PC-3 (cell line): ENCODE data around the gene RAB1A. TPM values are rescaled to one million over a fixed set of nuclear protein-coding genes. Genes with fewer than 3 reads are reported as not detected.

ENCODE experiments used
- ATAC-seq: fragments of 200-7000 bp; cut with Tn5 transposase; 2 replicates; pipeline ENCODE4 v1.9.1; 2020; ENCODE audit warnings: mild to moderate bottlenecking, moderate library complexity
- BruUV-seq: library from RNA; stranded (reverse); fragments of 400-500 nt; replicated peaks from 2 replicates; lab custom pipeline; 2021; lab: Mats Ljungman, UMichigan
- CTCF ChIA-PET: fragments of 300-600 bp; sonication (Branson Sonifier 250); formaldehyde crosslinking; loops from one replicate; lab custom pipeline; 2022; ENCODE audit warnings: antibody characterized with exemption; lab: Charles Lee
- POLR2A ChIA-PET: fragments of 300-600 bp; sonication (Branson Sonifier 250); formaldehyde crosslinking; loops from one replicate; lab custom pipeline; 2022; ENCODE audit warnings: antibody characterized with exemption; ENCODE audit not compliant: unreplicated experiment; lab: Charles Lee
- DNase-seq: peaks from one replicate; pipeline ENCODE4 v3.0.0-alpha.2; 2015
- H2AFZ ChIP-seq: fragments of 300-600 bp; sonication (generic); 2 replicates; pipeline ENCODE4 v1.6.0; 2016; ENCODE audit warnings: antibody characterized with exemption, low read length
- H3F3A ChIP-seq: fragments of 300-600 bp; sonication (generic); one replicate; pipeline ENCODE4 v1.6.0; 2017; ENCODE audit warnings: antibody characterized with exemption, low read length, control low read depth, mild to moderate bottlenecking; ENCODE audit not compliant: unreplicated experiment
- H3K27ac ChIP-seq: fragments of 300-600 bp; sonication (generic); 2 replicates; pipeline ENCODE4 v1.5.1; 2016; ENCODE audit warnings: mild to moderate bottlenecking, low read length
- H3K27me3 ChIP-seq: fragments of 300-600 bp; sonication (generic); 2 replicates; pipeline ENCODE4 v1.6.1; 2016; ENCODE audit warnings: low read length, mixed read lengths
- H3K36me3 ChIP-seq: fragments of 300-600 bp; sonication (generic); 2 replicates; pipeline ENCODE4 v1.6.1; 2016; ENCODE audit warnings: low read depth, mixed run types, low read length, mixed read lengths
- H3K4me1 ChIP-seq: fragments of 300-600 bp; sonication (generic); 2 replicates; pipeline ENCODE4 v1.5.1; 2016; ENCODE audit warnings: low read length; ENCODE audit not compliant: insufficient read depth
- H3K4me2 ChIP-seq: fragments of 300-600 bp; sonication (generic); 2 replicates; pipeline ENCODE4 v1.6.0; 2016; ENCODE audit warnings: low read length
- H3K4me3 ChIP-seq: fragments of 300-600 bp; sonication (generic); 2 replicates; pipeline ENCODE4 v1.5.1; 2016; ENCODE audit warnings: mild to moderate bottlenecking, low read length, mixed read lengths
- H3K79me2 ChIP-seq: fragments of 300-600 bp; sonication (generic); 2 replicates; pipeline ENCODE4 v1.6.1; 2017; ENCODE audit warnings: low read length, mixed read lengths
- H3K9ac ChIP-seq: fragments of 300-600 bp; sonication (generic); 2 replicates; pipeline ENCODE4 v1.6.0; 2016; ENCODE audit warnings: mild to moderate bottlenecking, low read length
- H3K9me2 ChIP-seq: fragments of 300-600 bp; sonication (generic); replicated peaks from 2 replicates; pipeline ENCODE4 v1.6.1; 2016; ENCODE audit warnings: mixed run types, low read length, mixed read lengths
- H3K9me3 ChIP-seq: fragments of 300-600 bp; sonication (generic); 2 replicates; pipeline ENCODE4 v1.6.1; 2016; ENCODE audit warnings: low read length, mixed read lengths
- H4K20me1 ChIP-seq: fragments of 300-600 bp; sonication (generic); 2 replicates; pipeline ENCODE4 v1.6.1; 2016; ENCODE audit warnings: low read length, mixed read lengths
- CTCF ChIP-seq: fragments of 300-600 bp; sonication (generic); conservative IDR thresholded peaks from 2 replicates; pipeline ENCODE4 v1.5.1; 2017; ENCODE audit warnings: antibody characterized with exemption, low read depth, mild to moderate bottlenecking, low read length
- EZH2 ChIP-seq: fragments of 300-600 bp; sonication (generic); IDR thresholded peaks from one replicate; pipeline ENCODE4 v1.6.1; 2017; ENCODE audit warnings: antibody characterized with exemption, mild to moderate bottlenecking, low read length; ENCODE audit not compliant: unreplicated experiment
- EZH2phosphoT487 ChIP-seq: fragments of 300-600 bp; sonication (generic); IDR thresholded peaks from 2 replicates; pipeline ENCODE4 v1.6.1; 2018; ENCODE audit warnings: mild to moderate bottlenecking, antibody characterized with exemption, low read length, borderline replicate concordance
- intact Hi-C: fragments of 100-400 bp; cut with micrococcal nuclease; formaldehyde crosslinking; loops from 2 replicates; pipeline ENCODE4 v1.9.0; 2023
- total RNA-seq: library from RNA; depleted of rRNA; stranded (reverse); fragments of >200 nt; gene quantifications from 2 replicates; pipeline ENCODE4 v1.2.3, GENCODE V29; 2014

RAB1A gene
- total RNA-seq, 1 experiment from 2014 or later: 96.9 TPM

GRCh38 chr2:65073879-65074565 lies 55.9 kb downstream of the RAB1A start:
- no peak overlapping the region for H2AFZ ChIP-seq
- DNase-seq (no peak), ATAC-seq (no peak)
- BruUV-seq: no TSS peak
- H3K4me1 ChIP-seq: peaks cover 36% of the 10 kb centered on the region
- H3K9ac ChIP-seq: no peak overlapping the region
- no peak overlapping the region for H3K4me3 ChIP-seq
- no peaks in the 10 kb centered on the region for H3F3A ChIP-seq
- H3K9me3 ChIP-seq: no peaks in the 10 kb centered on the region
- H3K27me3 ChIP-seq: no peaks in the 10 kb centered on the region
- peaks cover 15% of the 10 kb centered on the region for H3K36me3 ChIP-seq
- intact Hi-C loops: no loop called here
- no peaks in the 10 kb centered on the region for H4K20me1 ChIP-seq
- no peak overlapping the region for H3K27ac ChIP-seq
- POLR2A ChIA-PET: no interaction called here
- H3K9me2 ChIP-seq: no peaks in the 10 kb centered on the region
- H3K4me2 ChIP-seq: no peak overlapping the region
- CTCF ChIA-PET: interaction anchor here (0.6 kb wide), 1 partner anchor 22 kb away, joined by 3 read pairs; no protein-coding TSS in a partner anchor
- TF ChIP-seq EZH2phosphoT487 (no peak), CTCF (no peak), EZH2 (no peak)
- no peaks in the 10 kb centered on the region for H3K79me2 ChIP-seq

GRCh38 chr2:65072181-65072970 lies 57.5 kb downstream of the RAB1A start:
- no peak overlapping the region for H3K4me2 ChIP-seq
- CTCF ChIA-PET: interaction anchor here (0.5 to 1.4 kb wide), 2 partner anchors 58 to 97 kb away, joined by 3 to 4 read pairs; no protein-coding TSS in a partner anchor

More at GRCh38 chr2:65072181-65072970, 57.5 kb downstream of the RAB1A start:
- DNase-seq (no peak), ATAC-seq (no peak)
- POLR2A ChIA-PET: no interaction called here
- Histone ChIP-seq H4K20me1 (no peaks in the 10 kb centered on the region), H3K36me3 (peaks cover 12% of the 10 kb centered on the region; the same call in 1 of the 2 replicates), H3K27me3 (no peaks in the 10 kb centered on the region), H3K4me3 (no peak overlapping the region), H3K9ac (no peak overlapping the region), H2AFZ (no peak overlapping the region), H3K4me1 (peaks cover 36% of the 10 kb centered on the region), H3K79me2 (no peaks in the 10 kb centered on the region), H3K9me2 (no peaks in the 10 kb centered on the region), H3F3A (no peaks in the 10 kb centered on the region), H3K27ac (no peak overlapping the region), H3K9me3 (no peaks in the 10 kb centered on the region)
- no TSS peak for BruUV-seq
- no peak for TF ChIP-seq CTCF
- no peak for TF ChIP-seq EZH2
- no peak for TF ChIP-seq EZH2phosphoT487
- intact Hi-C loops: no loop called here
